HEK293 (cell line): ENCODE measurements around the gene LAMC3.

ENCODE experiments used
- CTCF ChIP-seq: fragments of 450-650 bp; formaldehyde crosslinking; IDR thresholded peaks from 2 replicates; pipeline ENCODE4 v1.5.1; 2016; ENCODE audit warnings: missing biosample characterization, missing genetic modification characterization
- GLIS1 ChIP-seq: fragments of 450-650 bp; formaldehyde crosslinking; IDR thresholded peaks from 2 replicates; pipeline ENCODE4 v1.5.1; 2016; ENCODE audit warnings: missing biosample characterization, missing genetic modification characterization
- HOXA7 ChIP-seq: sonication (generic); formaldehyde crosslinking; IDR thresholded peaks from 2 replicates; pipeline ENCODE4 v1.8.1; 2022; ENCODE audit warnings: missing genetic modification reagents, borderline replicate concordance
- SETDB1 ChIP-seq: IDR thresholded peaks from one replicate; pipeline ENCODE4 v1.6.1; 2017; ENCODE audit warnings: mild to moderate bottlenecking, low read length, moderate library complexity, mixed read lengths; ENCODE audit not compliant: insufficient read length
- TCF7L2 ChIP-seq: IDR thresholded peaks from 2 replicates; pipeline ENCODE4 v1.6.1; 2011; ENCODE audit warnings: low read depth, mild to moderate bottlenecking, inconsistent platforms, low read length, moderate library complexity, borderline replicate concordance
- ZNF121 ChIP-seq: fragments of 450-650 bp; formaldehyde crosslinking; IDR thresholded peaks from 2 replicates; pipeline ENCODE4 v1.5.1; 2016; ENCODE audit warnings: missing biosample characterization, missing genetic modification characterization
- ZNF274 ChIP-seq, 2 experiments: fragments of 200-500 bp in 1 of 2; fragments of 450-650 bp in 1 of 2; sonication (Bioruptor generic) in 1 of 2; formaldehyde crosslinking in 1 of 2; IDR thresholded peaks; 2 replicates each; pipeline versions ENCODE4 v1.5.1 to v1.6.1; 2014 to 2016; ENCODE audit warnings: borderline replicate concordance in 1 of 2, inconsistent platforms in 1 of 2, low read length in 1 of 2, missing biosample characterization in 1 of 2, missing genetic modification characterization in 1 of 2
- ZNF398 ChIP-seq: fragments of 450-650 bp; formaldehyde crosslinking; IDR thresholded peaks from 2 replicates; pipeline ENCODE4 v1.5.1; 2017; ENCODE audit warnings: missing biosample characterization, missing genetic modification characterization
- ZNF501 ChIP-seq: fragments of 450-650 bp; formaldehyde crosslinking; IDR thresholded peaks from 2 replicates; pipeline ENCODE4 v1.5.1; 2016; ENCODE audit warnings: missing biosample characterization, missing genetic modification characterization
- ZNF530 ChIP-seq: fragments of 450-650 bp; formaldehyde crosslinking; IDR thresholded peaks from 2 replicates; pipeline ENCODE4 v1.5.1; 2016; ENCODE audit warnings: low read depth, missing biosample characterization, missing genetic modification characterization
- ZNF544 ChIP-seq: fragments of 450-650 bp; formaldehyde crosslinking; IDR thresholded peaks from 2 replicates; pipeline ENCODE4 v1.5.0; 2017; ENCODE audit warnings: missing biosample characterization, missing genetic modification characterization
- ZNF549 ChIP-seq: fragments of 450-650 bp; IDR thresholded peaks from 2 replicates; pipeline ENCODE4 v1.5.1; 2018; ENCODE audit warnings: missing biosample characterization, missing genetic modification characterization, mild to moderate bottlenecking, inconsistent platforms, moderate library complexity
- ZNF639 ChIP-seq: fragments of 450-650 bp; formaldehyde crosslinking; IDR thresholded peaks from 2 replicates; pipeline ENCODE4 v1.5.1; 2016; ENCODE audit warnings: missing biosample characterization, missing genetic modification characterization
- TF ChIP-seq, protein P1 (sequence below): fragments of 450-650 bp; formaldehyde crosslinking; conservative IDR thresholded peaks from 2 replicates; pipeline ENCODE4 v1.5.1; 2016; ENCODE audit warnings: low read depth, missing biosample characterization, missing genetic modification characterization

- TF ChIP-seq CTCF (tag by site-specific recombination) (no peak), ZNF398 (tag by site-specific recombination) (no peak), GLIS1 (tag by site-specific recombination) (no peak), SETDB1 (no peak), ZNF544 (tag by site-specific recombination) (no peak), HOXA7 (no peak), ZNF121 (no peak), ZNF274 (IDR thresholded peaks at IDR 0.05; ENCODE audit: low read length) (no peak), ZNF274 (tag by site-specific recombination; IDR thresholded peaks at IDR 0.05; ENCODE audit: borderline replicate concordance) (no peak), ZNF639 (no peak), ZNF530 (tag by site-specific recombination) (no peak), TCF7L2 (no peak), ZNF501 (tag by site-specific recombination) (no peak), ZNF549 (tag by site-specific recombination) (no peak)
- TF ChIP-seq, protein P1, sequence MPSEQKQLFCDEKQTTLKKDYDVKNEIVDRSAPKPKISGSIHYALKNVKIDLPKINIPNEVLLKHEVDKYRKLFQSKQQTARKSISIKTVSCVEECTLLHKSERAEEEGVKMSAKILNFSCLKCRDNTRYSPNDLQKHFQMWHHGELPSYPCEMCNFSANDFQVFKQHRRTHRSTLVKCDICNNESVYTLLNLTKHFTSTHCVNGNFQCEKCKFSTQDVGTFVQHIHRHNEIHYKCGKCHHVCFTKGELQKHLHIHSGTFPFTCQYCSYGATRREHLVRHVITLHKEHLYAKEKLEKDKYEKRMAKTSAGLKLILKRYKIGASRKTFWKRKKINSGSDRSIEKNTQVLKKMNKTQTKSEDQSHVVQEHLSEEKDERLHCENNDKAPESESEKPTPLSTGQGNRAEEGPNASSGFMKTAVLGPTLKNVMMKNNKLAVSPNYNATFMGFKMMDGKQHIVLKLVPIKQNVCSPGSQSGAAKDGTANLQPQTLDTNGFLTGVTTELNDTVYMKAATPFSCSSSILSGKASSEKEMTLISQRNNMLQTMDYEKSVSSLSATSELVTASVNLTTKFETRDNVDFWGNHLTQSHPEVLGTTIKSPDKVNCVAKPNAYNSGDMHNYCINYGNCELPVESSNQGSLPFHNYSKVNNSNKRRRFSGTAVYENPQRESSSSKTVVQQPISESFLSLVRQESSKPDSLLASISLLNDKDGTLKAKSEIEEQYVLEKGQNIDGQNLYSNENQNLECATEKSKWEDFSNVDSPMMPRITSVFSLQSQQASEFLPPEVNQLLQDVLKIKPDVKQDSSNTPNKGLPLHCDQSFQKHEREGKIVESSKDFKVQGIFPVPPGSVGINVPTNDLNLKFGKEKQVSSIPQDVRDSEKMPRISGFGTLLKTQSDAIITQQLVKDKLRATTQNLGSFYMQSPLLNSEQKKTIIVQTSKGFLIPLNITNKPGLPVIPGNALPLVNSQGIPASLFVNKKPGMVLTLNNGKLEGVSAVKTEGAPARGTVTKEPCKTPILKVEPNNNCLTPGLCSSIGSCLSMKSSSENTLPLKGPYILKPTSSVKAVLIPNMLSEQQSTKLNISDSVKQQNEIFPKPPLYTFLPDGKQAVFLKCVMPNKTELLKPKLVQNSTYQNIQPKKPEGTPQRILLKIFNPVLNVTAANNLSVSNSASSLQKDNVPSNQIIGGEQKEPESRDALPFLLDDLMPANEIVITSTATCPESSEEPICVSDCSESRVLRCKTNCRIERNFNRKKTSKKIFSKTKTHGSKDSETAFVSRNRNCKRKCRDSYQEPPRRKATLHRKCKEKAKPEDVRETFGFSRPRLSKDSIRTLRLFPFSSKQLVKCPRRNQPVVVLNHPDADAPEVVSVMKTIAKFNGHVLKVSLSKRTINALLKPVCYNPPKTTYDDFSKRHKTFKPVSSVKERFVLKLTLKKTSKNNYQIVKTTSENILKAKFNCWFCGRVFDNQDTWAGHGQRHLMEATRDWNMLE (tag by site-specific recombination): no peak
Measured at GRCh38 chr9:131078427-131079366, 69.7 kb downstream of the LAMC3 start.
